SK-N-SH treated with all-trans-retinoic acid at 6 μM for 48 hours (cell line): ENCODE data around the gene CTSK.

Experiments used
- ARNTL ChIP-seq: fragments of 450-650 bp; formaldehyde crosslinking; IDR thresholded peaks from 2 replicates; pipeline ENCODE4 v1.5.0; 2020; ENCODE audit warnings: low read depth, mild to moderate bottlenecking, moderate library complexity, borderline replicate concordance
- PPARA ChIP-seq: fragments of 250-450 bp; sonication (Bioruptor Pico); IDR thresholded peaks from 2 replicates; pipeline ENCODE4 v1.5.0; 2020; ENCODE audit warnings: mild to moderate bottlenecking, borderline replicate concordance
- RARB ChIP-seq: fragments of 250-450 bp; sonication (Bioruptor Pico); IDR thresholded peaks from 2 replicates; pipeline ENCODE4 v1.8.0; 2021; ENCODE audit warnings: mild to moderate bottlenecking, moderate library complexity
- SNAI2 ChIP-seq: fragments of 250-450 bp; sonication (Bioruptor Pico); IDR thresholded peaks from 2 replicates; pipeline ENCODE4 v1.5.0; 2020; ENCODE audit warnings: mild to moderate bottlenecking, moderate library complexity
- TOX ChIP-seq: fragments of 250-450 bp; sonication (Bioruptor Pico); IDR thresholded peaks from 2 replicates; pipeline ENCODE4 v1.8.0; 2021; ENCODE audit warnings: mild to moderate bottlenecking, moderate library complexity, borderline replicate concordance
- ZC3H10 ChIP-seq: fragments of 250-450 bp; sonication (Bioruptor Pico); IDR thresholded peaks from 2 replicates; pipeline ENCODE4 v1.5.1; 2021; ENCODE audit warnings: mild to moderate bottlenecking, moderate library complexity
- ZNF70 ChIP-seq: fragments of 450-650 bp; formaldehyde crosslinking; IDR thresholded peaks from 2 replicates; pipeline ENCODE4 v1.5.0; 2020; ENCODE audit warnings: mild to moderate bottlenecking, moderate library complexity

DNA sequence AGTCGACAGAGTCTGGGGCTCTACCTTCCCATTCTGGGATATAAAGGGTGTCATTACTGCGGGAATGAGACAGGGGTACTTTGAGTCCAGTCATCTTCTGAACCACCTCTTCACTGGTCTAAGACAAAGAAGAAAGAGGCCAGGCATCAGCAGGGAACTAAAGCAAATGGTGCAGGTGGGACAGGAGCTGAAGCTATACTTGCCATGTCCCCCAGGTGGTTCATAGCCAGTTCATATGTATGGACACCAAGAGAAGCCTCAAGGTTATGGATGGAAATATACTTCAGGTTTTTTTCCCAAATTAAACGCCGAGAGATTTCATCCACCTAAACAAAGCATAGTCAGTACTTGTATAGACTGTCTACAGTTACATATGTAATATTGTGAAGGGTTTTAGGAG, 2.2 kb downstream of the CTSK start:
- no peak for TF ChIP-seq PPARA
- TF ChIP-seq ZNF70 (CRISPR knock-in tag): no peak
- TF ChIP-seq ARNTL: no peak
- no peak for TF ChIP-seq RARB
- TF ChIP-seq SNAI2 (CRISPR knock-in tag): no peak
- no peak for TF ChIP-seq TOX
- TF ChIP-seq ZC3H10 (CRISPR knock-in tag): no peak
